Measurements from ENCODE around the gene ZNF24. TPM values are rescaled to one million over a fixed set of nuclear protein-coding genes. Genes with fewer than 3 reads are reported as not detected.

Gene ZNF24
- total and polyA plus RNA-seq, 7 experiments from 2014 or later = 55.6 to 98.1 (median 80.5) TPM

- H3K4me1 Mint-ChIP-seq = peaks cover 10 to 60% (median 50%) of the 10 kb centered on the region in 7 donors
- peak overlapping the region in 1 of 9 donors; percentile 12 for H3K27ac Mint-ChIP-seq
- peaks cover 3 to 68% (median 55%) of the 10 kb centered on the region in 5 donors for H3K36me3 Mint-ChIP-seq
- Histone ChIP-seq H3K9me3 (ENCODE audit: control insufficient read depth in 2 of 3, low read length in 3 of 3) (no peaks in the 10 kb centered on the region), H3K27me3 (ENCODE audit: control insufficient read depth in 2 of 2, insufficient read depth in 2 of 2, low read length in 2 of 2) (no peaks in the 10 kb centered on the region), H3K4me3 (ENCODE audit: low read length) (no peak overlapping the region), H3K27ac (ENCODE audit: low read depth, low read length) (no peak overlapping the region), H3K36me3 (ENCODE audit: control insufficient read depth in 2 of 3, insufficient read depth in 3 of 3, low read length in 3 of 3) (peaks cover 13 to 67% (median 24%) of the 10 kb centered on the region in 3 experiments), H3K4me1 (ENCODE audit: control insufficient read depth in 2 of 2, insufficient read depth in 2 of 2, low read length in 2 of 2) (peaks cover 0 to 3% of the 10 kb centered on the region in 2 donors)
- DNase-seq (no peak), ATAC-seq (no peak)
- ChIA-PET POLR2A (interaction anchor here (1.4 kb wide), 1 partner anchor 10 kb away, joined by 4 read pairs; the partner anchor contains the start of gene ZNF24), CTCF (no interaction called here)
- no peaks in the 10 kb centered on the region for H3K27me3 Mint-ChIP-seq
- H3K4me3 Mint-ChIP-seq = no peak overlapping the region
- intact Hi-C loops (cut with micrococcal nuclease) = no loop called here
- no peaks in the 10 kb centered on the region for H3K9me3 Mint-ChIP-seq
Observed at GRCh38 chr18:35334212-35334611, 10.0 kb downstream of the ZNF24 start.

- Mint-ChIP-seq H3K36me3 (peaks cover 0 to 42% (median 36%) of the 10 kb centered on the region in 5 donors), H3K4me3 (no peak overlapping the region), H3K4me1 (peaks cover 2 to 33% (median 24%) of the 10 kb centered on the region in 7 donors), H3K27me3 (no peaks in the 10 kb centered on the region), H3K27ac (no peak overlapping the region), H3K9me3 (peaks cover 0 to 5% (median 0%) of the 10 kb centered on the region in 11 donors)
- DNase-seq (no peak), ATAC-seq (no peak)
- ChIA-PET CTCF (no interaction called here), POLR2A (no interaction called here)
- Histone ChIP-seq H3K4me1 (ENCODE audit: control insufficient read depth in 2 of 2, insufficient read depth in 2 of 2, low read length in 2 of 2) (peaks cover 0 to 3% of the 10 kb centered on the region in 2 donors), H3K27me3 (ENCODE audit: control insufficient read depth in 2 of 2, insufficient read depth in 2 of 2, low read length in 2 of 2) (no peaks in the 10 kb centered on the region), H3K9me3 (ENCODE audit: control insufficient read depth in 2 of 3, low read length in 3 of 3) (no peaks in the 10 kb centered on the region), H3K4me3 (ENCODE audit: low read length) (no peak overlapping the region), H3K27ac (ENCODE audit: low read depth, low read length) (no peak overlapping the region), H3K36me3 (ENCODE audit: control insufficient read depth in 2 of 3, insufficient read depth in 3 of 3, low read length in 3 of 3) (peaks cover 10 to 41% (median 13%) of the 10 kb centered on the region in 3 experiments)
- intact Hi-C loops (cut with micrococcal nuclease) = no loop called here
Observed at GRCh38 chr18:35331367-35332087, 12.7 kb downstream of the ZNF24 start.

- H3K4me1 Mint-ChIP-seq = peaks cover 0 to 10% (median 7%) of the 10 kb centered on the region in 7 donors
Observed at GRCh38 chr18:35328868-35329267, 15.4 kb downstream of the ZNF24 start.

GRCh38 chr18:35326695-35327387 is 17.4 kb downstream of the ZNF24 start:
- no peaks in the 10 kb centered on the region for H3K27me3 ChIP-seq (ENCODE audit: control insufficient read depth in 2 of 2, insufficient read depth in 2 of 2, low read length in 2 of 2)
- Mint-ChIP-seq H3K27me3 (no peaks in the 10 kb centered on the region), H3K4me3 (no peak overlapping the region), H3K36me3 (peaks cover 0 to 10% (median 2%) of the 10 kb centered on the region in 5 donors), H3K4me1 (no peaks in the 10 kb centered on the region), H3K9me3 (peaks cover 0 to 5% (median 0%) of the 10 kb centered on the region in 11 donors), H3K27ac (no peak overlapping the region)
- DNase-seq (no peak), ATAC-seq (no peak)
- H3K4me3 ChIP-seq (ENCODE audit: low read length) = no peak overlapping the region
- no peaks in the 10 kb centered on the region for H3K4me1 ChIP-seq (ENCODE audit: control insufficient read depth in 2 of 2, insufficient read depth in 2 of 2, low read length in 2 of 2)
- peaks cover 0 to 3% (median under 1%) of the 10 kb centered on the region in 3 experiments for H3K36me3 ChIP-seq (ENCODE audit: control insufficient read depth in 2 of 3, insufficient read depth in 3 of 3, low read length in 3 of 3)
- intact Hi-C loops (cut with micrococcal nuclease) = no loop called here
- ChIA-PET CTCF (no interaction called here), POLR2A (no interaction called here)
- no peak overlapping the region for H3K27ac ChIP-seq (ENCODE audit: low read depth, low read length)
- no peaks in the 10 kb centered on the region for H3K9me3 ChIP-seq (ENCODE audit: control insufficient read depth in 2 of 3, low read length in 3 of 3)

More at GRCh38 chr18:35328868-35329267, 15.4 kb downstream of the ZNF24 start:
- peaks cover 0 to 25% (median 16%) of the 10 kb centered on the region in 5 donors for H3K36me3 Mint-ChIP-seq
- intact Hi-C loops (cut with micrococcal nuclease) = no loop called here
- DNase-seq (no peak), ATAC-seq (no peak)
- POLR2A ChIA-PET = no interaction called here
- Histone ChIP-seq H3K36me3 (ENCODE audit: control insufficient read depth in 2 of 3, insufficient read depth in 3 of 3, low read length in 3 of 3) (peaks cover 0 to 23% (median 10%) of the 10 kb centered on the region in 3 experiments), H3K27me3 (ENCODE audit: control insufficient read depth in 2 of 2, insufficient read depth in 2 of 2, low read length in 2 of 2) (no peaks in the 10 kb centered on the region), H3K9me3 (ENCODE audit: control insufficient read depth in 2 of 3, low read length in 3 of 3) (no peaks in the 10 kb centered on the region), H3K27ac (ENCODE audit: low read depth, low read length) (no peak overlapping the region), H3K4me3 (ENCODE audit: low read length) (no peak overlapping the region), H3K4me1 (ENCODE audit: control insufficient read depth in 2 of 2, insufficient read depth in 2 of 2, low read length in 2 of 2) (peaks cover 0 to 3% of the 10 kb centered on the region in 2 donors)
- no peaks in the 10 kb centered on the region for H3K27me3 Mint-ChIP-seq
- no peak overlapping the region for H3K4me3 Mint-ChIP-seq
- H3K9me3 Mint-ChIP-seq = peaks cover 0 to 5% (median 0%) of the 10 kb centered on the region in 11 donors
- CTCF ChIA-PET = no interaction called here
- no peak overlapping the region for H3K27ac Mint-ChIP-seq

GRCh38 chr18:35324926-35325655 is 19.1 kb downstream of the ZNF24 start:
- H3K27ac Mint-ChIP-seq = no peak overlapping the region
- POLR2A ChIA-PET = no interaction called here

GRCh38 chr18:35322486-35323458 is 21.4 kb downstream of the ZNF24 start:
- H3K36me3 Mint-ChIP-seq = peaks cover 0 to 10% (median 0%) of the 10 kb centered on the region in 5 donors
- CTCF ChIA-PET = no interaction called here
- POLR2A ChIA-PET = no interaction called here
- Histone ChIP-seq H3K36me3 (ENCODE audit: control insufficient read depth in 2 of 3, insufficient read depth in 3 of 3, low read length in 3 of 3) (no peaks in the 10 kb centered on the region), H3K27ac (ENCODE audit: low read depth, low read length) (no peak overlapping the region), H3K27me3 (ENCODE audit: control insufficient read depth in 2 of 2, insufficient read depth in 2 of 2, low read length in 2 of 2) (no peaks in the 10 kb centered on the region), H3K9me3 (ENCODE audit: control insufficient read depth in 2 of 3, low read length in 3 of 3) (no peaks in the 10 kb centered on the region), H3K4me1 (ENCODE audit: control insufficient read depth in 2 of 2, insufficient read depth in 2 of 2, low read length in 2 of 2) (no peaks in the 10 kb centered on the region), H3K4me3 (ENCODE audit: low read length) (no peak overlapping the region)
- H3K27me3 Mint-ChIP-seq = no peaks in the 10 kb centered on the region
- ATAC-seq (no peak), DNase-seq (no peak)
- H3K4me1 Mint-ChIP-seq = no peaks in the 10 kb centered on the region
- peaks cover 0 to 10% (median 0%) of the 10 kb centered on the region in 11 donors for H3K9me3 Mint-ChIP-seq
- H3K4me3 Mint-ChIP-seq = no peak overlapping the region
- intact Hi-C loops (cut with micrococcal nuclease) = no loop called here
- no peak overlapping the region for H3K27ac Mint-ChIP-seq

More at GRCh38 chr18:35324926-35325655, 19.1 kb downstream of the ZNF24 start:
- CTCF ChIA-PET = no interaction called here
- Mint-ChIP-seq H3K9me3 (peaks cover 0 to 5% (median 0%) of the 10 kb centered on the region in 11 donors), H3K4me3 (no peak overlapping the region), H3K27me3 (no peaks in the 10 kb centered on the region), H3K36me3 (peaks cover 0 to 10% (median 2%) of the 10 kb centered on the region in 5 donors), H3K4me1 (no peaks in the 10 kb centered on the region)
- H3K27me3 ChIP-seq (ENCODE audit: control insufficient read depth in 2 of 2, insufficient read depth in 2 of 2, low read length in 2 of 2) = no peaks in the 10 kb centered on the region
- H3K36me3 ChIP-seq (ENCODE audit: control insufficient read depth in 2 of 3, insufficient read depth in 3 of 3, low read length in 3 of 3) = no peaks in the 10 kb centered on the region
- H3K4me1 ChIP-seq (ENCODE audit: control insufficient read depth in 2 of 2, insufficient read depth in 2 of 2, low read length in 2 of 2) = no peaks in the 10 kb centered on the region
- no peak overlapping the region for H3K27ac ChIP-seq (ENCODE audit: low read depth, low read length)
- DNase-seq = no peak
- H3K4me3 ChIP-seq (ENCODE audit: low read length) = no peak overlapping the region
- H3K9me3 ChIP-seq (ENCODE audit: control insufficient read depth in 2 of 3, low read length in 3 of 3) = no peaks in the 10 kb centered on the region
- ATAC-seq = no peak
- intact Hi-C loops (cut with micrococcal nuclease) = no loop called here

Measured in naive thymus-derived CD4-positive, alpha-beta T cell (primary cell).